NCI-H187 treated with DMSO at 0.1 percent for 48 hours (cell line): ENCODE results near the gene ATG5.
"Not testable (repeated sequence)": the region's sequence is repeated elsewhere in the genome, so short reads cannot be mapped to it uniquely, and the experiment has no call there.

Experiments
- DNase-seq: peaks from one replicate; lab custom pipeline; 2025; lab: John Stamatoyannopoulos, UW

ATG5 gene

DNA sequence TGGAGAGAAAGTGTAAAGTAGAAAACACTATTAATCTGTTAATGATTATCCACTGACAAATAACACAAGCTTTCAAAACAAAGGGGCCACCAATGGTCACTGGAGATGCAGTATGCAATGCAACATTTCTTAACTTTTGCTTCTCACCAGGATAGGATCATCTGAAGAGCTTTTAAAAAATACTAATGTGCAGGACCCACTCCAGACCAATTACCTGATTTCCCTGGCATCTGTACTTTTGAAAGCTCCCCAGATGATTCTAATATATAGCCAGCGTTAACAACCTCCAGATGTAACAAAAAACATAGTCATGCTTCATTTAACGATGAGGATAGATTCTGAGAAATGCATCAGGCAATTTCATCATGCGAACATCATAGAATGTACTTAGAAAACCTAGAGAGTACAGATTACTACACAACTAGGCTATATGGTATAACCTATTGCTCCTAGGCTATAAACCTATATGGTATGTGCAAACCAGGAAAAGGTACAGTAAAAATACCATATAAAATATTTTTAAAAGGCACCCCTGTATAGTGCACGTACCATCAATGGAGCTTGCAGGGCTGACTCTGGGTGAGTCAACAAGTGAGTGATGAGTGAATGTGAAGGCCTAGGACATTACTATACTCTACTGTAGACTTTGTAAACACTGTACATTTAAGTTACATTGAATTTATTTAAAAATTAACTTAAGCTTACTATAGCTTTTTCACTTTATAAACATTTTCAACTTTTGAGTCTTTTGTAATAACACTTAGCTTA is 69.2 kb downstream of the ATG5 start:
- DNase-seq = no peak

DNA sequence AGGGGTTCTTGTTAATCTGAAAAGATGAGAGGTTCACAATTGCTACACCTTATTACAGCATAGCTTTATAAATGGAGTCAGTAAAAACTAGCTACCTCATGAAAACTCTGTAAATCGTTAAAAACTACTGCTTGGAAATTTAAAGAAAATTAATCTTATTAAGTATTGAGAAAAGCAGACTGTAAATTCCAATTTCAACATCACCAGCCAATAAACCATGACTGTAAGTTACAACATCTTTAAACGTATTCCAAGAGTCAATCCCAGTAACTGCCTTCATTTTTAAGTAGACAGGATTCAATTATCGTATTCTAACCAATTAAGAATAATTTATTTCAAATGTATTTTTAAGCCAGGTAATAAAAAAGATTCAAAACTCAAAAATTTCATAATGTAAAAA is 70.3 kb downstream of the ATG5 start:
- no peak for DNase-seq

DNA sequence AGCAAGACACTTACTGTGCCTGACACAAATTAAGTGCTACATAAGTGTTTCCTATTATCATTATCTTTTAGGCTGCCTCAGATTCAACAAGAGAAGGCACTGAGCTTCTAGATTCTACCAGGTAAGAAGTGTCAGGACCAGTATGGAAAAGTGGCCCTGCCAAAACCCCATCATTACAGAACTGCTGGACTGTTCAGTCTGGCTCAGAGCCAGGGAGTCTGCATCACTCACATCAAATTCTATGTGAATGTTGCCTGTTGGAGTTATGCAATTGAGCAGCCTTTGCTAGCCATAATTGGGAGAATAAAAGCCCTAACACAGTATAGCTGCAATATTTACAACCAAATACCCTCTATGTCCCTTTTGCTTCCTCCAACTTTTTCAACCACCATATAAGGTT is 70.9 kb downstream of the ATG5 start:
- no peak for DNase-seq

DNA sequence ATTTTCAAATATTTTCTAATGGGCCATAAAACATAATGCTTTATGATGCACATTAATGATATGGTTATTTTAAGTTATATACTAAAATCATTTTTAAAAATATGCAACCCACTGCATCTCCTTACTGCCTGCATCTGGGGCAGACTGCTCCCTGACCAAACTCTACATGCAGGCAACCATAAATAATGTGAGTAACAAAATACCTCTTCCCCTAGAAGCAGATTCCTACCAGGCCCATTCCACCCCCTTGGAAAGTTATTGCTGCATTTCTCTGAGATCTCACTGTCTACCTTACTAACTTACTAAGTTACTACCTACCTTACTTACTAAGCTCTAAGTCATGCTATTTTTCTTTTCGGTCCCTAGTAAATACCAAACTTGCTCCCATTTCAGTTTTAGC is 71.8 kb downstream of the ATG5 start:
- no peak for DNase-seq

DNA sequence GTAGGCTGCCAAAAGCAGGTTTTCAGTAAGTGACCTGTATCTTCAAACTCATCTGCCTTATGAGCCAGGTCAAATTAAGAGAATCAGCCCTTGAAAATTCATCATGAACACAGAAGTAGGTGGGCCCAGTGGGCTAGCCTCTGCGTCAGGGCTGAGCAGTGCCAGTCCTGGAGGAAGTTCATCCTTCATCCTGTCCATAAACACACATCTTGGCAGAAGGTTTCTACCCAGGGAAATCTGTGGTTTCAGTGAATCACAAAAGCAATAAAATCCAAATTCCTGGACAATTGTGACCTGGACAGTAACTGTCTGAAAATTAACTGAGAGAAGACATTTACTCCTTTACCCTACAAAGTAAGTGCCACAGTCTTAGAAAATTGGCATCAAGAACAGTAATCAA is 72.4 kb downstream of the ATG5 start:
- DNase-seq = no peak

DNA sequence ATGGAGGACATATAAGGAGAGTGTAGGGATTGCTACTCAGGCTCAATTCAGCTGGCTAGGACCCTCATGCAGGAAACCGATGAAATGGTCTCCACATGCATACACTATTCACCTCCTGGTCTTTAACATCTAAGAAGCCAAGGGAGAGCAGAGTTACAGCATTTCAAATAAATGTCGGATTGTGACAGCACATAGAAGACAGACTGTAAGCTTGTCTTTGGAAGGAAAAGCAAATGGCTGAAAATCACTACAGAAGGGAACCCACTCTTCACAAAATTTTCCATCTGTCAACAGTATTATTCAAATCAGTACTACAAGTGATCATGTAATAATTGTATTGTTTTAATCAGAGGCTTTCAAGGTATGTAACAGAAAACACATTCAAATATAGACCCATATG is 72.9 kb downstream of the ATG5 start:
- DNase-seq = no peak

DNA sequence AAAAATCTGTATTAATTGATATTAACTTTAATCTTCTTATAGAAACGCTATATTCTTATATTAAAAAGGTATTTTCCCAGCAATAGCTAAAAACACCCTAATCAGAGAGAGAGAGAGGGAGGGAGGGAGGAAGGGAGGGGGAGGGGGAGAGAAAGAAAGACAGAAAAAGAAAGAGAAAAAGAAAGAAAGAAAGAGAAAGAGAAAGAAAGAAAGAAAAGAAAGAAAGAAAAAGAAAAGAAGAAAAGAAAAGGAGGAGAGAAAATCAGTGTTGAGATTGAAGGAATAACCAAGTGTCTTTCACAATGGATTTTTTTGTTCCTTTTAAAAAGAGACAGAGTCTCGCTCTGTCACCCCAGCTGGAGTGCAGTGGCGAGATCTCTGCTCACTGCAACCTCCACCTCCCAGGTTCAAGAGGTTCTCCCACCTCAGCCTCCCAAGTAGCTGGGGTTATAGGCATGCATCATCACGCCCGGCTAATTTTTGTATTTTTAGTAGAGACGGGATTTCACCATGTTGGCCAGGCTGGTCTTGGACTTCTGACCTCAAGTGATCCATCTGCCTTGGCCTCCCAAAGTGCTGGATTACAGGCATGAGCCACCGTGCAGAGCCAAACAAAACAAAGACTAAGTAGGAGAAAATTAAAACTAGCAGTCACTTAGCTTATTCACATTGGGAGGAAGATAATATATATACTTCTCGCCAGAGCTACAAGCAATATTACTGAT is 73.9 kb downstream of the ATG5 start:
- not testable (repeated sequence) for DNase-seq

DNA sequence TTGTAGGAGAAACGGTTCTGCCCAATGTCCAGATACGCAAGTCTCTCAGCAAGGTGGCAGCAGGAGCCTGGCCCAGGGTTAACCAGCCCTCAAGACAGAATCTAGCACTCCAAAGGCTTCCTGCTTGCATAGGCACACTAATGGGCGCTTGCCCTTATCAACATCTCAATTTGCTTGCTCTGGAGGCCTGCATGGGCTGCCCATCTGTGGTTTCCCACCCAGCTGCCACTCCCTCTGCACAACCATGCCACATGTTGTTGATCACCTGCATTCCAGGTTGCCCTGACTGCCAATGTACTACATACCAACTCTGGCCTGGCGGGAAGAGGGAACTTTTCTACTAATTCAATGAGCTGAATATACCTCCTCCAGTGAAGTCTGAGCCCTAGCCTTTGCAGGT is 74.6 kb downstream of the ATG5 start:
- DNase-seq = no peak

DNA sequence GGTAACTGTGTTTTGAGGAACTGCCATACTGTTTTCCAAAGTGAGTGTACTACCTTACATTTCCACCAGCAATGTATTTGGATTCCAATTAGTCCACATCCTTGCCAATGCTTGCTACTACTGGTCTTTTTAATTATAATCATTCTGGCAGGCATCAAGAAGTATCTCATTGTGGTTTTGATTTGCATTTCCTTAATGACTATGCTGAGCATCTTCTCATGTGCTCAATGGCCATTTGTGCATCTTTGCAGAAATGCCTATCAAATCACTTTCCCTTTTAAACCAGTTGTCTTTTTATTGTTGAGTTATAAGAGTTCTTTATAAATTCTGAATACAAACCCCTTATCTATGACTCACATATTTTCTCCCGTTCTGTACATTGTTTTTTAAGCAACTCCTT is 75.9 kb downstream of the ATG5 start:
- no peak for DNase-seq

DNA sequence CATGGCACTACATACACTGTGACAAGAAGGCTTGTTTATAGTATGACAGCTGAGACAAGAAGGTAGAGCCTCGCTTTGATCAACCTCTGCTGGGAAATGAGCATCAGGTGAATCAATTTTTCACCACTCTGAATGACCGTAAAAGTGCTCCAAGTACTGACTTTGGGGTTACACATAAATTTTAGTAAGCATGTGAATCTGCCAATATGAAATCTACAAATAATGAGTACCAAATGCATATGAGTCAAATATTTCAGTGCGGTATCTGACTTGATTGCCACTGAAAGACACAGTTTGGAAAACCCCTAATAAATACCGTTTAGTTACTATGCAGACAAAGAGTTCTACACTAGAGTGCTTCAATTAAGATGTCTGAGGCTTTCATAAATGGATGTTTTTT is 77.8 kb downstream of the ATG5 start:
- no peak for DNase-seq

DNA sequence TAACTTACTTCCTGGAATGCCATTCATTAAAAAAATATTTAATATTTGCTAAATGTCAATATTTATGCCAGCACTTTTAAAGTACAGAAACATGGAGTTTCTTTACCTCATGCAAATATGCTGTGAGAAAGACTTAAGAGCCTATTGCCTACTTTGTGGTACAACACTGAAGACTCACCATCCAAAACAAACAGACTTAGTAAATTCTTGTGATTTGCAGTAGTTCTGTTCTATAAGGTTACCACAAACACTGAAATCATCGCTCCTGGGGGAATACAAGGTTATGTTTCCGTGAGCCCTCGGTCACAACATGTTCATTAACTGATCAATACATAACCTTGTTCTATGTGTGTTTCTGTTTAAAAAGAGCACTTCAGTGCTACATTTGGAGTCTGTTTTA is 78.3 kb downstream of the ATG5 start:
- DNase-seq = no peak

DNA sequence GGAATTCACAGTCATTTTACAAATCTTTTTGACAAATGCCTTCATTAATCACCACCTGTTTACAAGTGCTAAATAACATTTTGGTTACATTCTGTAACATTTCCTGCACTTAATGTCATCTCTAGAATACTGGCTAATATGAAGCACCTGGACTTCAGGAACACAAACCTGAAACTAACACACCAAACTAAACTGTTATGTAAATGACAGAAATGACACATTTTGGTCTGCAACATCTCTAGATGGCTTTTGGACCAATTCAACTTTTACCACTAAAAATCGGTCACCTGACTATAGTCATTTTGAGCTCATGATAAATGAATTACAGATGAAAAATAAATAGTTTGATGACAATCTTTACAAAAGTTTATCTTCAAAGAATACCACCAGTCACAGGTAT is 80.6 kb downstream of the ATG5 start:
- DNase-seq = no peak

DNA sequence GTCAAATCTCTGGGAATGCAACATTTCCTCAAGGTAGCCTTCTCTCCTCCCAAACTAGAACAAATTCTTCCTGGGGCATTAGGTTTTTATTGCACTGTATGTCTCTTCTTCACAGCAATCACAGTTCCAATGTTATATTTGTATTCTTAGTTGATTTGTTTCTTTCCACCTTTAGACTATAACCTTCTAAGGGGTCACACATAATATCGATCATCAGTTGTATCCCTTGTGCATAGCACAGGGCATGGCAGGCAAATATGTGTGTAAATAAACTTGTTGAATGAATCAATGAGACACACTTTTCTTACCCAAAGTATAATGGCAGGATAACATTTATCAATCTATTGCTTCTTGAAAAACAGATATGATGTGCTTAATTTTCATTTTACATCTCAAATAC is 81.0 kb downstream of the ATG5 start:
- DNase-seq = no peak

DNA sequence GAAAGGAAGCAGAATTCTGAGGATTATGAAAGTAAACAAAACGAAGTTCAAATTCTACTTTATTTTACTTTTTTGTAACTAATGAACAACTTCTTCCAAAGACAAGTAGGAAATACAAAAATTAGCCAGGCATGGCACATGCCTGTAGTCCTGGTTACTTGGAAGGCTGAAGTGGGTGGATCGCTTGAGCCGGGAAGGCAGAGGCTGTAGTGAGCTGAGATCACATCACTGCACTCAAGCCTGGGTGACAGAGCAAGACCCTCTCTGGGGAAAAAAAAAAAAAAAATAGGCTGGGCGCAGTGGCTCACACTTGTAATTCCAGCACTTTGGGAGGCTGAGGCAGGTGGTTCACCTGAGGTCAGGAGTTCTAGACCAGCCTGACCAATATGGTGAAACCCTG is 82.3 kb downstream of the ATG5 start:
- DNase-seq = no peak

DNA sequence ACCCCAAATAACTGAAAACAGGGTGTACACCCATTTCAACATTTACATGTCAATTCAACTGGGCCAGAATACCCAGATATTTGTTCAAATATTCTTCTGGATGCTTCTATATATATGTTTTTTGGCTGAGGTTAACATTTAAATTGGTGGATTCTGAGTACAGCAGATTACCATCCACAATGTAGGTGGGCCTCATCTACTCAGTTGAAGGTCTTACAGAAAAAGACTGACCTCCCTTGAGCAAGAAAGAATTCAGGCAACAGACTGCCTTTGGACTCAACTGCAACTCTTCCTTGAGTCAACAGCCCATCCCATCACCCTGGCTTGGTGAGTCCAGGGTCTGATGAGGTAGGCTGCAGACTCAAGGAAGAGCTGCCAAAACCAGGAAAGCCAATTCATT is 84.1 kb downstream of the ATG5 start:
- DNase-seq = no peak

DNA sequence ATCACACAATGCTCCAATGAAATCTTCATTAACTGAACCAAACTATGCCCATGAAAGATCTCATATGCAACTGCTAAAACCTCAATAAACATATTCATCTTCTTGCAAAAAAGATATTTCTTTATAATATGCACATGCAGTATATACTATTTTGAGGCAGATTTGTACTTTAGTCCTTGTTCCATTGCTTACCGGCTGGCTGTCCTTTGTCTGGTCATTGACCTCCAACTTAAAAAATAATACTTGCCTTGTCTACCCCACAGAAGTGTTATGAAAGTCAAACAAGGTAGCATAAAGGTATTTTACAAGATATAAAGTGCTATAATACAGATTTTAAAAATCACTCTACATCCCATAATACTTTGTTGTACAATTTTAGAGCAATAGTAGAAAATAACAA is 88.3 kb downstream of the ATG5 start:
- no peak for DNase-seq

DNA sequence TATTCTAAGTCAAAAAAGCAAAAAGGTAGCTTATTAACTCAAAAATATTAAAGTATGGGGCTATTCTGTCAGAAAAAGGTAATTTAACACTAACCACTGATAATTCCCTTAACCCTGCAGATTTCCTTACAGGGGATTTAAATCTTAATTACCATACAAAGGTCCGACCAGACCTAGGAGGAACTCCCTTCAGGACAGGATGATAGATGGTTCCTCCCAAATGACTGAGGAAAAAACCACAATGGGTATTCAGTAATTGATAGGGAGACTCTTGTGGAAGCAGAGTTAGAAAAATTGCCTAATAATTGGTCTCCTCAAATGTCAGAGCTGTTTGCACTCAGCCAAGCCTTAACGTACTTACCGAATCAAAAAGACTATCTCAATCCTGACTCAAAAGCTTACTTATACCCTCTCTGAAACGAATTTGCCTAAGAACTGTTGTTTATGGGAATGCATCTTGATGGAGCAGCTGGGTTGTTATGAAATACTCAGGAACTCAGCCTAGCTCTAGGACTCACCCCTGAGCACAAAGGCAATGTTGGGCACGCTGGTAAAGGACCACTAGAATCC is 95.6 kb downstream of the ATG5 start:
- not testable (repeated sequence) for DNase-seq

DNA sequence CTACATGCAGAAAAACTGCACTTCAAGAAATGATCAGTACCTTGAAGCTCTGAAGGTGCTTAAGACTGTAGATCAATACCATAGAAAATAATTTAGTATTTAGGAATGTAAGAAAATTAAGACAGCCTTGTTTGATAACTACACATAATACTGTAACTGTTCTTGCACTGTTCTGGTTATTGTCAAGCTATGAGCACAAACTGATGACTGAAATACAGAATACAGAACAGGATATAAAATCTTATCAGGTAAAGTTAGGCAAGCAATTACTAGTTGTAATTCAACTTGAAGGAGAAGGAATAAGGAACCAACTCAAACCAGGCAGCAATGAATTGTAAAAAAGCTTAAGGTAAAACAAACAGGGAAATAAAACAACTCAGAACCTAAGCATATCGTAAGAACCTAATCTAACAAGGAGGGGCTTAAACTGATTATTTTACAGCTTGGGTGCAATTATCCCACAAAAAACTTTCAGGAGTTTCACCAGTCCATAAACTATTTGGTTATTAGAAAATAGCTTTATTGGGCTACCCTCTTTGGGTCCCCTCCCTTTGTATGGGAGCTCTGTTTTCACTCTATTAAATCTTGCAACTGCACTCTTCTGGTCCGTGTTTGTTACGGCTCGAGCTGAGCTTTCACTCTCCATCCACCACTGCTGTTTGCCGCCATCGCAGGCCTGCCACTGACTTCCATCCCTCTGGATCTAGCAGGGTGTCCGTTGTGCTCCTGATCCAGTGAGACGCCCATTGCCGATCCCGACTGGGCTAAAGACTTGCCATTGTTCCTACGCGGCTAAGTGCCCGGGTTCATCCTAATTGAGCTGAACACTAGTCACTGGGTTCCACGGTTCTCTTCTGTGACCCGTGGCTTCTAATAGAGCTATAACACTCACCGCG is 97.7 kb downstream of the ATG5 start:
- no peak for DNase-seq

DNA sequence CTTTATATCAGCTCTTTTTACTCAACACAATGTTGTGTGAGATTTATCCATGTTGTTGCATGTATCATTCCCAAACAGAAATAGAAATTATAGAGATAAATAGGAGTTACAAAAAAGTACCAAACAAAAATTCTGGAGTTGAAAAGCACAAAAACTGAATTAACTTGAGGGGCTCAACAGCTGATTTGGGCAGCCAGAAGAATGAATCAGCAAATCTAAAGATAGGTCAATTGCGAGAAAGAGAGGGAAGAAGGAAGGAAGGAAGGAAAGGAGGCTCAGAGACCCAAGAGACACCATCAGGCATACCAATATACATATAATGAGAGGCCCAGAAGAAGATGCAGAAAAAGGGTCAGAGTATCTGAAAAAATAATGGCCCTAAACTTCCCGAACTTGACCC is 98.9 kb downstream of the ATG5 start:
- DNase-seq = no peak

DNA sequence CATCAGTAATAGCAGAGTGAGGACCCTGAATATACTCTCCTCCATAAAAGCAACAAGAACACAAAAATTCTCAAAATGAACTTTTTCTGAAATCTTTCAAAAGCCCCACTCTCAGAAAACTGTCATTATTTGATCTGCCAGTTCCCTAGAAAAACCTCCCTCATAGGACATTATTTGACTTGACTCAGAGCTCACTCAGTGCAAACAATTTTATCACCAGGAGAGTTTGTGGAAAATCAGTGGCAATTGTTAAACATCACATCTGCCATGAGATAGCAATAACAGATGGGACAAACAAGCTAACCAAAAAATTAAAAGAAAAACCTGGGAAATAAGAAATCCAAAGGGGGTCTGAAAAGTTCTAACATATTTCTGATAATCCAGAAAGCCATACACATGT is 100.0 kb downstream of the ATG5 start:
- no peak for DNase-seq

DNA sequence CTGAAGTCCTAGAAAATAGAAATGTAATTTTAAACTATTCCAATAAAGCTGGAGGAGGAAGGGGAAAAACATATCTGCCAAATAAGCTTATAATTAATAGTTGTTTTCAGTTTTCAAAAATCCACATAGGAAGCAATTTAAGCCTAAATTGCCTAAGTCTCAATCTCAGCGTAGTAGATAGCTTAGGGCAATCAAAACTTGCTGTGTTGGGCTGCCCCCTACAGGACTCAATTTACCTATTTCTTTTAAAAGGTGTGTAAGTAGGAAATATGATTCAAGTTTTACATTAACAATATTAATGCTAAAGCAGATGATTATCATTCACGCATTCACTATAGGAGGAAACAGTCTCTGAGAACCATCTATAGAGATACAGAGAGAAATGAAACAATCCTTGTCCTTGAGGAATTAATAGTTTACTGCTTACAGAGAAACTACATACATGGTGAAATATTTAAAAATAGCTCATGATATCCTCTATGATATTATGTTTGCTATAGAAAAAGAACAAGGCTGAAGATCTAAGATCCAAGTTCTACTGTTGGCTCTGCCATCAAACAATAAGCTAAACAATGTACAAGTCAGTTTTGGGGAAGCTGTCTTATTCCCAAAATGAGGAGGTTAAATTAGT is 102.1 kb downstream of the ATG5 start:
- DNase-seq = peak; percentile 25

DNA sequence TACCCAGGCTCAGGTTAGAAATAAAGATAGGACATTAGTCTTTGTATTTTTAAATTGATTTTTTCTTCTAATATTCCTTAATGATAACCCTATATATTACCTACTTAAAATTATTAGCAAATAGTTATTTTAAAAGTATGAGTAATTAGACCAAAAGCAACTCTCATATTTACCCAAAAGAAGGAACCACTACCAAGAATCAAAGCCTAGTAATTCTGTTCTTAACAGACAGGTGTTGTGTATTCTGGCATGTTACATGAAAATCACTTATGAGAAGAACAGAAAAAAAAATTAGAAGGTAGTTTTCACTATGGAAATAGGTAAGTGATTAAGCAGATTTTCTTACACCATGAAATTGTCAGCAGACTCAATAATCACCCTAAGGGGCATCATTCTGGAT is 105.1 kb downstream of the ATG5 start:
- no peak for DNase-seq
